ENCODE measurements around the gene PTPRE.

Gene PTPRE

DNA sequence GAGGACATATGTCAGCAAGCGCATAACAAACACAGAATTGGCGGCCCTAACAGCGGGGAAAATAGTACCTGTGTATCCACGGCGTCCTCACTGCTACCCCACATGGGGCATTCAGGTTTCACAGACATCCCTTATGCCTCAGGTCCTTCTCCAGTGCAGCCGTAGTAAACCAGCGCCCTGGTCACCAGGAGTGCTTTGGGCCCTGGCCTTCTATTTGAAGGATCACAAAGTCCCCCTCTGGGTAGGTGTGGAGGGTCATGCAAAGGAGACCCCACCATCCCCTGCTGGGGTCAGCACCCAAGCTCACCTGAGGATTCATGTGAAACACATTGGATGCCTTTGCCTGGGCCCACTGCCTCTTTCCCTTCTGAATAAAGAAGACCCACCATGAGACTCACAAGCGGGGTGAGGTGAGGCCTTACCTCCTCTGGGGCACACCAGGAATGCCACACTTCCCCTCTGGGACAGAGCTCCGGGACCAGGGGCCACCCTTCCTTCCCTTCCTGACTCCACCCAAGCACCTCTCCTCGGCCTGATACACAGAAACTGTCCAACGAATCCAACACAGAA lies 32.9 kb upstream of the PTPRE start:
- H3K4me3 ChIP-seq (ENCODE audit: low read depth in 1 of 5, low read length in 5 of 5): no peak overlapping the region
- peaks cover 0 to 14% (median 8%) of the 10 kb centered on the region in 5 donors for H3K27me3 ChIP-seq (ENCODE audit: control insufficient read depth in 5 of 5, insufficient read depth in 4 of 5, low read length in 5 of 5)
- no peak overlapping the region for H3K27ac ChIP-seq (ENCODE audit: low read depth, low read length)
- no peaks in the 10 kb centered on the region for H3K36me3 ChIP-seq (ENCODE audit: control insufficient read depth in 5 of 5, insufficient read depth in 5 of 5, low read length in 5 of 5)
- peaks cover 0 to 5% (median 4%) of the 10 kb centered on the region in 5 donors for H3K9me3 ChIP-seq (ENCODE audit: control insufficient read depth in 5 of 5, low read length in 5 of 5)
- no peak overlapping the region for H3K9ac ChIP-seq (ENCODE audit: low read length in 5 of 5)
- peaks cover 0 to 15% (median 10%) of the 10 kb centered on the region in 5 donors for H3K4me1 ChIP-seq (ENCODE audit: control insufficient read depth in 5 of 5, insufficient read depth in 5 of 5, low read length in 5 of 5)

GRCh38 chr10:127874671-127875448 lies 32.0 kb upstream of the PTPRE start:
- no peaks in the 10 kb centered on the region for H3K36me3 ChIP-seq (ENCODE audit: control insufficient read depth in 5 of 5, insufficient read depth in 5 of 5, low read length in 5 of 5)
- peaks cover 0 to 14% (median 8%) of the 10 kb centered on the region in 5 donors for H3K27me3 ChIP-seq (ENCODE audit: control insufficient read depth in 5 of 5, insufficient read depth in 4 of 5, low read length in 5 of 5)
- H3K4me3 ChIP-seq (ENCODE audit: low read depth in 1 of 5, low read length in 5 of 5): no peak overlapping the region
- H3K4me1 ChIP-seq (ENCODE audit: control insufficient read depth in 5 of 5, insufficient read depth in 5 of 5, low read length in 5 of 5): peaks cover 0 to 19% (median 10%) of the 10 kb centered on the region in 5 donors
- no peak overlapping the region for H3K9ac ChIP-seq (ENCODE audit: low read length in 5 of 5)
- no peak overlapping the region for H3K27ac ChIP-seq (ENCODE audit: low read depth, low read length)
- no peaks in the 10 kb centered on the region for H3K9me3 ChIP-seq (ENCODE audit: control insufficient read depth in 5 of 5, low read length in 5 of 5)

DNA sequence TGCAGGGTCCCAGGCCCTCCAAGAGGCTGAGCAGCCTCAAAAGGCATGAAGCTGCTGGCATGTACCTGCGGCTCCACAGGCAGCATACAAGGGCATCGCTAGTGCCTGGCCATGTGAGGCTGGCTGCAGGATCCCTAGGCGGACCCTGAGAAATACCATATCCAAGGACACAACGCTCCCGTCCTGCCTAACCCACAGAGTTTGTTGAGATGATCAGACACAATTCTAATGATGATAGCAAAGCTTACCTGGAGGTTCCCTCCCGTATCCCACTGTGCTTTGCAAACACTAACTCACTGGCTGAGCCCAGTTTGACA lies 31.5 kb upstream of the PTPRE start:
- Histone ChIP-seq H3K9ac (ENCODE audit: low read length in 5 of 5) (no peak overlapping the region), H3K27me3 (ENCODE audit: control insufficient read depth in 5 of 5, insufficient read depth in 4 of 5, low read length in 5 of 5) (peaks cover 0 to 14% (median 8%) of the 10 kb centered on the region in 5 donors), H3K27ac (ENCODE audit: low read depth, low read length) (no peak overlapping the region), H3K9me3 (ENCODE audit: control insufficient read depth in 5 of 5, low read length in 5 of 5) (no peaks in the 10 kb centered on the region), H3K4me3 (ENCODE audit: low read depth in 1 of 5, low read length in 5 of 5) (no peak overlapping the region), H3K36me3 (ENCODE audit: control insufficient read depth in 5 of 5, insufficient read depth in 5 of 5, low read length in 5 of 5) (no peaks in the 10 kb centered on the region), H3K4me1 (ENCODE audit: control insufficient read depth in 5 of 5, insufficient read depth in 5 of 5, low read length in 5 of 5) (peaks cover 0 to 23% (median 10%) of the 10 kb centered on the region in 5 donors)

GRCh38 chr10:127875916-127876315 lies 31.0 kb upstream of the PTPRE start:
- Histone ChIP-seq H3K36me3 (ENCODE audit: control insufficient read depth in 5 of 5, insufficient read depth in 5 of 5, low read length in 5 of 5) (no peaks in the 10 kb centered on the region), H3K27ac (ENCODE audit: low read depth, low read length) (no peak overlapping the region), H3K4me1 (ENCODE audit: control insufficient read depth in 5 of 5, insufficient read depth in 5 of 5, low read length in 5 of 5) (peaks cover 0 to 28% (median 14%) of the 10 kb centered on the region in 5 donors), H3K9me3 (ENCODE audit: control insufficient read depth in 5 of 5, low read length in 5 of 5) (no peaks in the 10 kb centered on the region), H3K4me3 (ENCODE audit: low read depth in 1 of 5, low read length in 5 of 5) (no peak overlapping the region), H3K27me3 (ENCODE audit: control insufficient read depth in 5 of 5, insufficient read depth in 4 of 5, low read length in 5 of 5) (peaks cover 0 to 14% (median 7%) of the 10 kb centered on the region in 5 donors), H3K9ac (ENCODE audit: low read length in 5 of 5) (no peak overlapping the region)

DNA sequence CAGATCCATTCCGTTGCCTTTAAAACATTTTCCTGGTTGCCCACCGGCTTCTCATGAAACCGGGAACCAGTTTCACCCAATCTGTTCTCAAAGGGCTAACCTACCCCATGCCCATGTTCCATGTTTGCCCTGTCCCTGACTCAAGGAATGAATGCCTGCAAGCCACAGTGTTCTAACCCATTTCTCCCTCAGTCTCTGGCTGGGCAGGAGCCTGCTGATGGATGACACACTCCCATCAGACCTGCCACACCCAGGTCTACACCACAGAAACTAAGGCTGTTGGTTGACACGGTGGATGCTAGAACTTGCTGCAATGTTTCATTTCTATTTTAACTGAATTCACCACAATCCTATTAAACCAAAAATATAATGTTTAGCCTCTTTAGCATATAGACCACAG lies 29.8 kb upstream of the PTPRE start:
- Histone ChIP-seq H3K4me1 (ENCODE audit: control insufficient read depth in 5 of 5, insufficient read depth in 5 of 5, low read length in 5 of 5) (peaks cover 0 to 38% (median 15%) of the 10 kb centered on the region in 5 donors), H3K9me3 (ENCODE audit: control insufficient read depth in 5 of 5, low read length in 5 of 5) (no peaks in the 10 kb centered on the region), H3K27ac (ENCODE audit: low read depth, low read length) (no peak overlapping the region), H3K27me3 (ENCODE audit: control insufficient read depth in 5 of 5, insufficient read depth in 4 of 5, low read length in 5 of 5) (peaks cover 0 to 7% (median 5%) of the 10 kb centered on the region in 5 donors), H3K36me3 (ENCODE audit: control insufficient read depth in 5 of 5, insufficient read depth in 5 of 5, low read length in 5 of 5) (no peaks in the 10 kb centered on the region), H3K4me3 (ENCODE audit: low read depth in 1 of 5, low read length in 5 of 5) (no peak overlapping the region), H3K9ac (ENCODE audit: low read length in 5 of 5) (no peak overlapping the region)

GRCh38 chr10:127877699-127878098 lies 29.2 kb upstream of the PTPRE start:
- Histone ChIP-seq H3K27ac (ENCODE audit: low read depth, low read length) (no peak overlapping the region), H3K4me1 (ENCODE audit: control insufficient read depth in 5 of 5, insufficient read depth in 5 of 5, low read length in 5 of 5) (peaks cover 0 to 38% (median 10%) of the 10 kb centered on the region in 5 donors), H3K36me3 (ENCODE audit: control insufficient read depth in 5 of 5, insufficient read depth in 5 of 5, low read length in 5 of 5) (no peaks in the 10 kb centered on the region)

DNA sequence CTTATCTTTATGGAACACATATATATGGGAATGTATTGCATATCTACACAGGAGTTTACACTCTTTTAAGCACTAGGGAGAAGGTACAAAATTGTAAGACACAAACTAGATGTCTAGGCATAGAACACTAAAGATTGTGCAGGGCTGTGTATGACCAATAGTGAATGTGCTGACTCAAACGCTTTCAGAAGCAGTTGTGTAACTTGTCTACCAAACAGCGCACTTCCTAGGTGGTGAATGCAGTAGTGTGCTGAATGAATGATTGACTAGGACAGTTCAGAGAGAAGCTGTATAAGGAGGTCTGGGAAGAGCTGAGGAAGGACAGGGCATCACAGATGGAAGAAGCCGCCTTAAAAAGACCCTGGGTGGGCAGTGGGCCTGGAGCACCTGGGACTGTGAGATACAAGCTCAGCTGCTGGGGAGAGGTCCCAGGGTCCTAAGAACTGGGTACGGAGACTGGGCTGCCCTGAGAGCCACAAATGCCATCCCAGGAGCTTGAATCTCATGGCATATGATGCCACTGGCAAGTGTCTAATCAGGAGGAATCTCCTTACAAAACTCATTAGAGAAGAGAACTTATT lies 28.3 kb upstream of the PTPRE start:
- Histone ChIP-seq H3K27ac (ENCODE audit: low read depth, low read length) (no peak overlapping the region), H3K27me3 (ENCODE audit: control insufficient read depth in 5 of 5, insufficient read depth in 4 of 5, low read length in 5 of 5) (no peaks in the 10 kb centered on the region), H3K9me3 (ENCODE audit: control insufficient read depth in 5 of 5, low read length in 5 of 5) (no peaks in the 10 kb centered on the region), H3K9ac (ENCODE audit: low read length in 5 of 5) (no peak overlapping the region), H3K4me1 (ENCODE audit: control insufficient read depth in 5 of 5, insufficient read depth in 5 of 5, low read length in 5 of 5) (peaks cover 0 to 39% (median 10%) of the 10 kb centered on the region in 5 donors), H3K36me3 (ENCODE audit: control insufficient read depth in 5 of 5, insufficient read depth in 5 of 5, low read length in 5 of 5) (no peaks in the 10 kb centered on the region), H3K4me3 (ENCODE audit: low read depth in 1 of 5, low read length in 5 of 5) (no peak overlapping the region)

More at GRCh38 chr10:127877699-127878098, 29.2 kb upstream of the PTPRE start:
- H3K9me3 ChIP-seq (ENCODE audit: control insufficient read depth in 5 of 5, low read length in 5 of 5): no peaks in the 10 kb centered on the region
- H3K4me3 ChIP-seq (ENCODE audit: low read depth in 1 of 5, low read length in 5 of 5): no peak overlapping the region
- H3K27me3 ChIP-seq (ENCODE audit: control insufficient read depth in 5 of 5, insufficient read depth in 4 of 5, low read length in 5 of 5): peaks cover 0 to 1% (median 0%) of the 10 kb centered on the region in 5 donors
- no peak overlapping the region for H3K9ac ChIP-seq (ENCODE audit: low read length in 5 of 5)

- Histone ChIP-seq H3K4me1 (ENCODE audit: control insufficient read depth in 5 of 5, insufficient read depth in 5 of 5, low read length in 5 of 5) (peaks cover 0 to 39% (median 10%) of the 10 kb centered on the region in 5 donors), H3K9me3 (ENCODE audit: control insufficient read depth in 5 of 5, low read length in 5 of 5) (no peaks in the 10 kb centered on the region), H3K36me3 (ENCODE audit: control insufficient read depth in 5 of 5, insufficient read depth in 5 of 5, low read length in 5 of 5) (no peaks in the 10 kb centered on the region), H3K4me3 (ENCODE audit: low read depth in 1 of 5, low read length in 5 of 5) (no peak overlapping the region), H3K27ac (ENCODE audit: low read depth, low read length) (no peak overlapping the region), H3K27me3 (ENCODE audit: control insufficient read depth in 5 of 5, insufficient read depth in 4 of 5, low read length in 5 of 5) (no peaks in the 10 kb centered on the region), H3K9ac (ENCODE audit: low read length in 5 of 5) (no peak overlapping the region)
Observed at GRCh38 chr10:127880557-127880956, 26.3 kb upstream of the PTPRE start.

GRCh38 chr10:127881262-127881661 lies 25.6 kb upstream of the PTPRE start:
- Histone ChIP-seq H3K9me3 (ENCODE audit: control insufficient read depth in 5 of 5, low read length in 5 of 5) (no peaks in the 10 kb centered on the region), H3K4me1 (ENCODE audit: control insufficient read depth in 5 of 5, insufficient read depth in 5 of 5, low read length in 5 of 5) (peaks cover 0 to 39% (median 10%) of the 10 kb centered on the region in 5 donors), H3K9ac (ENCODE audit: low read length in 5 of 5) (no peak overlapping the region), H3K36me3 (ENCODE audit: control insufficient read depth in 5 of 5, insufficient read depth in 5 of 5, low read length in 5 of 5) (no peaks in the 10 kb centered on the region), H3K27me3 (ENCODE audit: control insufficient read depth in 5 of 5, insufficient read depth in 4 of 5, low read length in 5 of 5) (no peaks in the 10 kb centered on the region), H3K27ac (ENCODE audit: low read depth, low read length) (no peak overlapping the region), H3K4me3 (ENCODE audit: low read depth in 1 of 5, low read length in 5 of 5) (no peak overlapping the region)

- H3K36me3 ChIP-seq (ENCODE audit: control insufficient read depth in 5 of 5, insufficient read depth in 5 of 5, low read length in 5 of 5): no peaks in the 10 kb centered on the region
- peaks cover 0 to 2% (median 0%) of the 10 kb centered on the region in 5 donors for H3K27me3 ChIP-seq (ENCODE audit: control insufficient read depth in 5 of 5, insufficient read depth in 4 of 5, low read length in 5 of 5)
- no peak overlapping the region for H3K9ac ChIP-seq (ENCODE audit: low read length in 5 of 5)
- peaks cover 0 to 39% (median 10%) of the 10 kb centered on the region in 5 donors for H3K4me1 ChIP-seq (ENCODE audit: control insufficient read depth in 5 of 5, insufficient read depth in 5 of 5, low read length in 5 of 5)
- peak overlapping the region; percentile 1 for H3K27ac ChIP-seq (ENCODE audit: low read depth, low read length)
- H3K9me3 ChIP-seq (ENCODE audit: control insufficient read depth in 5 of 5, low read length in 5 of 5): no peaks in the 10 kb centered on the region
- no peak overlapping the region for H3K4me3 ChIP-seq (ENCODE audit: low read depth in 1 of 5, low read length in 5 of 5)
Observed at GRCh38 chr10:127882391-127882790, 24.5 kb upstream of the PTPRE start.
